CD4-positive, alpha-beta T cell treated with Interleukin-12 subunit alpha and Interleukin-12 subunit beta, for 1 hour (primary cell): ENCODE data around the gene GULP1.

Experiments used
- DNase-seq: peaks from one replicate; pipeline ENCODE4 v3.0.0-alpha.2; 2020

GULP1 gene

DNA sequence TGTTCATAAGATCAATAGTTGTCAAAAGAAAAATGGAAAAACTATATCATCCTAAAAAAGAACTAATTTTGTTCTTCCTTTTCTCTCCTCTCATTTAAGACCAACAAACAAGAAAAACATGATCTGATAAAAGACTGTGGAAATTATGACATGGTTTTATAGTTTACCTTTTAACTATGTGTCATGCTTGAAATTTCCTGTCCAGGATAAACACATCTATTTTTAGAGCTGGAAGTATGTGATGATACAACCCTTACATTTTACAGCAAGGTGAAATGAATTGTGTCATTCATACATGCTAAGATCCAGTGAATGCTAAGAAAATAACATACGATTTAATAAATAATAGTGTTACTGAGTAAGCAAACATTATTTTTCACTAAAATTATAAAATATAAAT is 89.9 kb downstream of the GULP1 start:
- DNase-seq, result no peak

DNA sequence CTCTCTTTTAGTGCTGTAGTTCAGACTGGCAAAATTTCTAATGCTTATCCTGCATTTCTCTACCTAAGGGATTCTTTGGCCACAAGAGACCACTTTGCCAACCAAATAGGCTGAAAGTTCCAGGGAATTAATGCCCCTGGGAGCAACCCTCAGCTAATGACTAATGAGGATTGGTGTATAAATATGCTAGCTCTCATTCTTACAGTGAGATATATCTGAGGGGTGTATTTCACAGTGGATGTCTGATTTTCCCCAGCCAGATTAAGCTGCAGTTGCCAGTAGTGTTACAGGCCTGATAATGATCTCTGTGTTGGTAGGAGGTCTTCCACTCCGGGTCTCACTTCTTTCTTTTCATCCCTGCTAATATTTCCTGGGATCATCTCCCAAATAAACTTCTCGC is 90.4 kb downstream of the GULP1 start:
- no peak for DNase-seq

DNA sequence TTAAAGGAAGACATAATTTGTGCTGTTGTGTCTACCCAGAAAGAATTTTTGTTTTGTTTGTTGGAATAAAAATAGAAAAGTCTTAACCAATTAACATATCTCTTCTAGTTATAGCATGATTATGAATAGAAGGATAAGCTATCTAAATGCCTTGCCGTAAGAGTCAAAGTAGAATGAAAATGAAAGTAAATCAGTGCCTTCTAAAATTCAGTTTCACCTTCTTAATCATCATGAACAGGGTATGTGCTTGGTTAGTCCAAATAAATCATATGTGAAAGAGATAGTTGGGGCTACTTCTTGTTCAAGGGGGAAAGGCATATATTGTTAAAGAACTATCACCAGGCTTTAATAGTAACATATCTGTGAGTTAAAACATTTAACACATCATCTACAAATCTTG is 91.5 kb downstream of the GULP1 start:
- DNase-seq, result no peak

DNA sequence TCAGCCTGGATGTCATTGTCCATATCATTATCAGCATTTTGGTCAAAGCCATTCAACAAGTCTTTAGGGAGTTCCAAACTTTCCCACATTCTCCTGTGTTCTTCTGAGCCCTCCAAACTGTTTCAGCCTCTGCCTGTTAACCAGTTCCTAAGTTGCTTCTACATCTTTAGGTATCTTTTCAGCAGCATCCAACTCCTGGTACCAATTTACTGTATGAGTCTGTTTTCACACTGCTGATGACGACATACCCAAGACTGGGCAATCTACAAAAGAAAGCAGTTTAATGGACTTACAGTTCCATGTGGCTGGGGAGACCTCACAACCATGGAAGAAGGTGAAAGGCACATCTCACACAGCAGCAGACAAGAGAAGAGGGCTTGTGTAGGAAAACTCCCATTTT is 94.2 kb downstream of the GULP1 start:
- no peak for DNase-seq

DNA sequence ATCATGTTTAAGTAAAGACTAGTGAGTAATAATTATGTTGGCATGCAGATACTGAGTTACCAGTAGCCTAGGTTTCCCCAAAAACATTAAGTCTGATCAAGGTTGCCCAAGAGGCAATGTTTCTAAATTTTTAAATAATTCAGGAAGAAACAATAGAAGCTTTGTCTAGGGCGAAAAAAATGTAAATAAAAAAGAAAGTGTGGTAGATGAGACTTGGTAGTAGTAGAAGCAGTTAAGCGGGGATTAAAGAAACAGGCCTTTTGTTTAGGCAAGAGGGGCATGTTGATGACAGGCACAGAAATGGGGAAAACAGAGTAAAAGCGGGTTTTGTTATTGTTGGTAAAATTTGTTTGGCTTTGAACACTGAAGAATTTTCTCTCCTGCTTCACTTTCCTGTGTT is 97.2 kb downstream of the GULP1 start:
- DNase-seq, result no peak

DNA sequence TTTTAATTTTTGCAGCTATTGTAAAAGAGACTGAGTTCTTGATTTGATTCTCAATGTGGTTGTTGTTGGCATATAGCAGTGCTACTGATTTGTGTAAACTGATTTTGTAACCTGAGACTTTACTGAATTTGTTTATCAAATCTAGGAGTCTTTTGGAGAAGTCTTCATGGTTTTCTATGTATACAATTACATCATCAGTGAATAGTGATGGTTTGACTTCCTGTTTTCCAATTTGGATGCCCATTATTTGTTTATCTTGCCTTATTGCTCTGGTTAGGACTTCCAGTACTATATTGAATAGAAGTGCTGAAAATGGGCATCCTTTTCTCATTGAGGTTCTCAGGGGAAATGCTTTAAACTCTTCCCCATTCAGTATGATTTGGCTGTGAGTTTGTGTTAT is 99.7 kb downstream of the GULP1 start:
- DNase-seq, result no peak

DNA sequence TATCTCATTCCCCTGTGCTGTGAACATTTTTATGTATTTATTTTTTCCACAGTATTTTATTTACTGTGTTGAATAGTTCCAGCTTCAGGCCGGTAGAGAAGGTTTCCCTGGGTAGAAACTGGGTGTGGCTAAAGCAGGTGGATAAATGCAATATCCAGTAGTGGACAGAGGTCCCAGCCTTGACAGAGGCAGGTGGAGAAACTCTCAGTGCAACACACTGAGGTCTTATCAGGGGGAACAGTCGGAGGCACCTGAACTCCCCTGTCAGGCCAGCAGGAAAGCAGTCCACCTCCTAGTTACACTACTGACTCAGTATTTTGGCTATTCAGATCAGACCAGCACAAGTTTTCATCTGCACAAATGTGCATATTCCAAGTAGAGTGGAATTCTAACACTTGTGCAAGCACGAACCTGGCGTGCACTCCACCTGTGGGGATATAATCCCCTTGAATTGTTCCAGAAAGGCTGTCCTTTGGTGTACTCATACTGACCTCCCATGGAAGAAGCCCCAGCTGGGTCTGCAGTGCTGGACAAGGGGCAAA is 103.3 kb downstream of the GULP1 start:
- no peak for DNase-seq

DNA sequence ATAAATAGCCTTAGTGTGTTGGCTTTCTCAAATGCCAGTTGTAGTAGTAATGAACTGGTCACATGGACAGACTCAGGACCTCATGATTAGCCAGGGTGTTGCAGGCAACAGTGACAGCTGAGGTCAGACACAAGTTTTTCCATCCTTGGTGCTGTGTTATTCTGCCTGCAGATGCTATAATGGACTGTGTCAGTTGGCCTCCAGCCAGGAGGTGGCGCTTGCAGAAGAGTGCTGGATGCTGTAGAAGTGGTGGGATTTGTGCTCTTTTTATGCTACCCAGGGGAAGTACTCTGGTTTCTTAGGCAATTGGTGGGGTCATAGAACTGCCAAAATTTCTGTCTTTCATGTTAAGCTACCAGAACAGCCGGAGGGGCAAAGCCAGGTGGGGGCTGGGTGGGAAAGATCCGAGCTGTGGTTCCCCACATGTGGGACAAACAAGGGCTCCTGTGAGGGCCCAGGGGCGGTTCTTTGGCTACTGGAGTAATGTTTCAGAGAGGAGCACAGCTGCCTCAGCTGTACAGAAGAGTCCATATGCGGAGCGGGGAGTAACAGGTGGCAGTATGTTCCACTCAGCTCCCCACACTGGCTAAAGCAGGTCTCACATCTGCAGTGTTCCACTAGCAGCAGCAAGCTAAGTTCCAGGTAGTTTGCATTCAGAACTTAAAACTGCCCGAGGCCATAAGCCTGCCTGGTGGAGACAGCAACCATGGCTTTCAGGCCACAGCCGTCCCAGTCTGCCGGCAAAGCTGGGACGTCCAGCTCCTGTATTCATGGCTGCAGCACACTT is 104.4 kb downstream of the GULP1 start:
- no peak for DNase-seq

DNA sequence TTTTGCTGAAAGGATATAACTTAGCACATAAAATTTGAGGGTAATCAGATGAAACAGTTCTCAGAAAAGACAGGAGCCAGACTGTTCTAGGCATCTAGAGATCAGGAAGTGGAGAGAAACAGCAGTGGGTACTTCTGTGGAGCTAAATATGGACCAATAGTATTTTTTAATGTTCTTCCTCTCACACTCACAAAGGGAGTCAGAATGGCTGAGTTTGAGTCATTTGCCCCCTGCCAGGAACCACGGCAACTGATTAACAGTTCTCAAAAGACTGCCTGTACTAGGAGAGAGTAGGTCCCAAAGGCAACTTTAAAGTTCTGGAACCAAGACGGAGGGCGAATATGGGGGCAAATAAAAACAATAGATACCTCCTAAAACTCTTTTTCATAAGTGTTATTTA is 107.5 kb downstream of the GULP1 start:
- no peak for DNase-seq

DNA sequence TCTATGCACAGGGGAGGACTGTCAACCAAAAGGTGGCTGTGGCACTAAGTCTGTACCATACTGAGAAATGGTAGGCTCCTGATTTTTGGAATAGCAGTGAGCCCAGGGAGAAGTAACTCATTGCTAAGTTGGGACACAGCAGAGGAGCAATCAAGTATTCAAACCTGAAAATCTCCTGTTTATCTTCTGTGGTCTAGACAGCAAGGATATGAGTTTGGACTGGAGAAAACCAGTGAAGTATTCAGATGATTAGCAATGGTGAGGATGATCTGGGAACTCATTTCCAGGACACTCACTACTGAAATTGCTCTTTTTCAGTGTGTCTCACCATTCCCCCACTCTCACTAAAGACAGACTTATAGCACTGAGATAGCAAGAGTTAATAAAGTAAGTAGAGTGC is 112.0 kb downstream of the GULP1 start:
- DNase-seq, result no peak

DNA sequence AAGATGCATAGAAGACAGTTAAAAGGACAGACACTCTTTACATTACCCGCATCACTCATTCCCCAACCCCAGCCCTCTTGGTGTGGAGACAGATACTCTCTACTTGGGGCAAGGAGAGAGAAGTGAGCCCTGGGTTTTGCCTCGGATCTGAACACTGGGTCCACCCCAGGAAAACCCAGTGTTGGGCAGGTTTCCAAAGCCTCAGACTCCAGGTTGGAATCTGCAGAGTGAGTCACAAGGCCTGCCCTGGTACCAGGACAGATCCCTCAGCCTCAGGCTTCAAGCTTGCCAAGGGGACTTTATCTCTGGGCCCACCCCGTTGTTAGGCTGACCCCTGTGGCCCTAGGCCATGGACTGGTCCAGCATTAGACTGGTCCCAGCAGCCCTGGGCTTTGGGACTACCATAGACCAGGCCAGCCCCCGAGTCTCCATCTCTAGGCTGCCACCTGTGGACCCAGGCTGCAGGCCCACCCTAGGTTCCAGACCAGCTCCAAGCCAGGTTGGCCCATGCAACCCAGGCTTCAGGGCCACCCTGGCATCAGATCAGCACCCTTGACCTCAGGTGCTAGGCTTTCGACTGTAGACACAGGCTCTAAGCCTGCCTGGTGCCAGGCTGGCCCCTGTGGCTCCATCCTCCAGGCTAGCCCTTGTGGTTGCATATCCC is 112.8 kb downstream of the GULP1 start:
- no peak for DNase-seq

DNA sequence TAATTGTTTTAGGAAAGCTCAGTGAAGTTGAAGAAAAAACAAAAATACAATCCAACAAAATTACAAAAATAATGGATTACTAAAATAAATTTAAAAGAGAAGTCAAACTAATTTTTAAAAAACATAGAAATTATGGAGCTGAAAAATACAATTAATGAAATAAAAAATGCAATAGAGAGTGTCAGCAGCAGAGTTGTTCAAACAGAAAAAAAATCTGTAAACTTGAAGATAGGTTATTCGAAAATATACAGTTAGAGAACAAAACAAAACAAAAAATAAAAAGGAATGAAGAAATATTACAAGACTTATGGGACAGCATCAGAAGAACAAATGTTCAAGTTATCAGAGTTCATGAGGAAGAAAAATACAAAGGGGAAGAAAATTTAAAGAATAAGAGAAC is 114.7 kb downstream of the GULP1 start:
- DNase-seq, result no peak

DNA sequence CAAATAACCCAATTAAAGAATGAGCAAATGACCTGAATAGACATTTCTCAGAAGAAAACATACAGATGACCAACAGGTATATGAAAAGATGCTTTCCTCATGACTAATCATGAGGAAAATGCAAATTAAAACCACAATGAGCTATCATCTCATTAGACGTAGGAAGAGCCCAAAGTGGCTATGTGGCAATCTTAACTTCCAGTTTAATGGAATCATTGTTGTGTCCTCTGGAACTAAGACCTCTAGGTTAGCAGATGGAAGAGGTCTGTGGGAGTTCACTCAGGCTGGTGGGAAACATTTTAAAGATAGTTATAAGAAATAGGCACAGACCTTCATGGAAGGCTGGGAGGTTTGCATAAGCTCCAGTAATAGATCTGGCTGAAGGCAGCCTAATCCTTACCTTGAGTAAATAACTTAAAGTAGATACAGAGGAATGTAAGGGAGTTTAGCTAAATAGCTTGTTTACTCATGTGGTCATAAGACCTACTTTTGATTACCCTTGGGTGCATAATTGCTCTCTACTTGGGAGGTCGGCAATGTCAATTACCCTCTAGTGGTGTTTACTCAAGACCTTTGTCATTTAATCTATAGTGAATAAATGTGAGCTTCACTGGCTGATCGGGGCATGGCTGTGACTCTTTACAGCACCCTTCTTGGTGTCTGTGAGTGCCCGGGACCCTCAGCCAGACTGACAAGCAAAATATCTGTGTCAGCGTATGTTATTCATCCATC is 119.0 kb downstream of the GULP1 start:
- no peak for DNase-seq

DNA sequence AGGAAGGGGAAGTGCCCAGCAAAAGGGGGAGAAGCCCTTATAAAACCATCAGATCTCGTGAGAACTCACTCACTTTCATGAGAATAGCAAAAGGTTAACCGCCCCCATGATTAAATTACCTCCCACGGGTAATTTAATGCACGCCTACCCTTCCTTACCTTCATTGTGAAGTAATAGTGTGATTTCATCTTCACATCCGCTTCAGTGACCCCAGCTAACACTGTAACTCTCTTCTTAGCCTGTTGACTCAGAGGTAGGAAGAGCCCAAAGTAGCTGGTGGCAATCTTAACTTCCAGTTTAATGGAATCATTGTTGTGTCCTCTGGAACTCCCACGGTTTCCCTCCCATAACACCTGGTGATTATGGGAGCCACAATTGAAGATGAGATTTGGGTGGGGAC is 120.5 kb downstream of the GULP1 start:
- DNase-seq, result no peak

DNA sequence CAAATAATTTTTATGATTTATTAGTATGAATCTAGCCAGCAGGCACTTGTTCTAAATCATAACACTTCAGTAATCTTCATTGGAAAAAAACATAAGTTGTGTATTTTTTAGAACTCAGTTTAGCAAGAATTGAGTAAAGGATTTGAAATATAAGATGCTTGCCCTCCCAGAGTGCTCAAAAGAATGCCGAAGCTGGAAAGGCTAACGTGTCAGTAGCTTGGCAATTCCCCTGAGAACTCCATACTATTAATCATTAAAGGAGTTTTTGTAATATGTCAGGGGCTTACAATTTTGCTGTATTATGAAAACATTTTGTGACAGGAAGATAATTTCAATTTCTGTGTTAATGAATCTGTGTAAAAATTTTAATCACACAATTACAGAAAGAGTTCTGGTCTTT is 122.7 kb downstream of the GULP1 start:
- no peak for DNase-seq

DNA sequence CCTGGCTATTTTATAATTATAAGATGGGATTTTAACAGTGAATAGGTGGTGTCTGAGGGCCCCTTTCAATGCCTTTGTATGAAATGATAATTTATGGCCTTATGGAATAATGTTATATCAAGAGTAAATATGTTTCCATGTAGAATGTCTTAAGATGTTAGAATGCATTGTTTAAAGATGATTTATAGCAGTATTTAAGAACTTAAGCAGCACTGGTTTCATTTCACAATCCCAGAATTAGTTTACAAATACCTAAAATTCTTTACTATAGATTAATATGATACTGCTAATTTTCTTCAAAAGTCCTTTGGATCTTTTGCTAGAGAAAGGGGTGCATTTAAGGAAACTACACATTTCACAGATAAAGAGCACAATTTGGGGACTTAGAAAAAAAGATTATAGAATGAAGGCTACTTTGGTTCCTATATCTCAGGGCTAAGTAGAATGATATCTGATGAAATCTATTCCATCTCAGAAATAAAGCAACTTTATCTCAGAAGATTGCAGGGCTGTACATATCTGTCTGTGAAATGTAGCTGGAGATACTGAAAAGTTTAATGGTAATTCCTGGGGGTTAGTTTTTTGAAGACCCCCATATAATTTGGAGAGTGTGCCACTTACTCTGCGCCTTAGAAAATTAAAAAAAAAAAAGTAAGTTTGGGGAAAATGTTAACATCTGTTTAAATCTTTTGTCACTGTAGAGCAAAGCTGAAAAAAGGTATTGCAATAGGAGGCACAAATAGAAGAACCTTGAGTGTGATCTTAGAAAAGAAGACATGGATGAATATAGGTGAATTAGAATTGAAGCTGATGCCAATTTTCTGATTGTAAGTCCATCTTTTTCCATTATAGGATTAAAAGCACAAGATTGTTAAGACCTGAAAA is 123.4 kb downstream of the GULP1 start:
- no peak for DNase-seq

DNA sequence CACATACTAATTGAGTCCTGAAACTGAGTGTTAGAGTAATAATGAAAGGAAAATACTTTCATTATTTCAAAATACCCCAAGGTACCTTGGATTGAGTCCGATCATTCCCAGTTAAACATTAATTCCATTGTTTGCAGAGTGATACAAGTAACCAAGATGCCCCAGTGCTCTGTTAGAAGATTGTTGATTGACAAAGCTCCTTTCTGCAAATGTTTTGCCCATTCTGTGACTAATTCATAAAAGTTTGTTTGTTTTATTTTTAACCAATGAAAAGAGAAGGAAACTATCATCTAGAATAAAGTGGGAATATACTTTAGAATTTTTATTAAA is 124.0 kb downstream of the GULP1 start:
- DNase-seq, result no peak

DNA sequence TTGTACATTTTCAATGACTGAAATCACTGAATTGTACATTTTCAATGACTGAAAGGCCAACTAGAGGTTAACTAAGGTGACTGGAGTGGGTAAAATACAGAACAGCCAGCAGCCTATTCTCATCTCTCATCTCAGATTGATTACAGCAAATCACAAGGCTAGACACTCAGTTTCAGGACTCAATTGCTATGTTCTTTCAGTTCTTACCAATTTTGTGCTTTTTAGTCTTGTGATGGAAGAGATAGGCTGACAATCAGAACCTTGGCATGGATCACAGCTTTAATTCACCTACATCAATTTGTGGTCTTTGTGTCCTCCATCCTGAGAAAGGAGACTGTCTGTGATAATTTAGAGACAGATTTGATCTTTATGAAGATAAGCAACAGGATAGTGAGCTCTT is 124.7 kb downstream of the GULP1 start:
- no peak for DNase-seq

DNA sequence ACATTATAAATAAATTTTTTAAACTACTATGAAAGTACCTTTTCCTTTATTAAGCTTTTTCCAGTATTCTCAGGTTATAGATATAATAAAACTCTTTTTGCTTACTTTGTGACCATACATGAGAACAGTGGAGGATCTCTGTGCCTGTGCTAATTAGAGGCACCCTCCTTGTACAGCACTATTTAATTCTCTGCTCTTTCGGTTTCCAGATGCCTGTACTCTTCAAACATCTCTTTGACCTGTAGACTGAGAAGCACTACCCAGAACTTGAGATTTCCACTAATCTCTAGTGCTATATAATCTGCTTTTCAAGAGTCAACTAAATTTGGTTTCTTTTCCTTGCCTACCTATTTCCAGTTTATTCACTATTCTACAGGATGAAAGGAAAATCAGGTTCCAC is 131.1 kb downstream of the GULP1 start:
- DNase-seq, result no peak

DNA sequence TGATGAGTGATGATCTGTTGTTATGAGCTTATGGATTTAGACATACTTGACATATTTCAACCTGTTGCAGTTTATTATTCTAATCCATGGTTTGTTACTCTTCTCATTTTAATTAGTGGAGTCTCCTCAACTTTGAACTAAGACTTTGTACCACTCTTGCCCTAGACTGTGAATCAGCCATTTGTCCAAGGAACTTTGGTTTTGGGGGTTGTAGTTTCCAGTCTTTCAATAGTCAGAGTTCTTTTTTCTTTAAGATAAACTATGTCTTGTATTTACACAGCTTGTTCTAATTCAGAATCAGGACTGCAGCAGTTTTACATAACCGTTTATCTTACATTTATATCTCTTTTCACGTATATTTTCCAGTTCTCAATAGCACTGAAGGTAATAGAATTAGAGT is 133.6 kb downstream of the GULP1 start:
- DNase-seq, result no peak

DNA sequence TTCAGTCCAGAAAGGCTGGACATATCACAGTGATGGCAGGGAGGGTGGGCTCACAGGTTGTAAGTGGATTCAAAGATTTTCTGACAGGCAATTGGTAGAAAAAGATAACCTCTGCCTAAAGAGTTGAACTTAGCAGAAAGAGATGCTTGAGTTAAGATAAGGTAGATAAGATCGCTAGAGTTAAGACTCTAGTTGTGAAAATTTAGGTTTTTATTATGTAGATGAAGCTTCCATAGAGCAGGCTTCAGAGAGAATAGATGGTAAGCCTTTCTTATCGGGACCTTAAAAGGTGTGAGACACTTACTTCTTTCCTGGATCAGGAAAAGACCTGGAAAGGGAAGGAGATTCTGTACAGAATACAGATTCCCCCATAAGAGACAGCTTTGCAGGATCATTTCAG is 134.4 kb downstream of the GULP1 start:
- no peak for DNase-seq

DNA sequence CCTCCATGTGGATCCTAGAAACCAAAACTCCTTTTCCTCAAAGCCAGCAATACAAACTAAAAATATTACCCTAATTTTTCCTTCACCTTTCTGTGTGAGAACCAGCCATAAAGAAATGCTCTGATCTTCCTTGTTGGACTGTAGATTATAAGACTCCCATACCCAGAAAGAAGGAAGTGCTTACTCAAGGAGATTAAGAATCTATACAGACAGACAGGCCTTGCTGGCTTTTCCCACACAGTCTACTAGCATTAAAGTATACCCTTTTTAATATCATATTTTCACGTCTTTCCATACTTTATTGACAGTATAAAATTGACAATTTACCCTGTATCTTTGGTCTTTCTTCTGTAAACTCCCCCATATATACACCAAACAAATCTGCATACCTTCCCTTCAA is 139.0 kb downstream of the GULP1 start:
- DNase-seq, result no peak

DNA sequence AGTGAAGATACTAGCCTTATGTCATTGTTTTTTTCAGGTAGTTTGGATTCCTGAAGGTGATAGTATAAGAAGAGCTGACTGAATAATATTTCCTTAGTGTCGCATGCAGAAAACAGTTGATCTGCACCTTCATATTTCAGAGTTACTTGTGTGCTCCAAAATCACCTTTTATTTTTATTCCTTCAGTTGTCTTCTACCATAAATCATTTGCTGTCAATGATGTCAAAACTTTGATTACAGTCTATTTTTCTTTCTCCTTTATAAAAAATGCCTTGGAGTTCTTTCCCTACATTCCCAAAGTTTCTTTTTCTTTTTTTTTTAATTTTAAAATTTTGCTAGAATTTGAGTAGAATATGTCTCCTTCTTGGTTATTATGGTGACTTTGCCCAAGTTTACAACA is 142.3 kb downstream of the GULP1 start:
- no peak for DNase-seq
